Measurements from ENCODE around the gene DLG5.

DLG5 gene

DNA sequence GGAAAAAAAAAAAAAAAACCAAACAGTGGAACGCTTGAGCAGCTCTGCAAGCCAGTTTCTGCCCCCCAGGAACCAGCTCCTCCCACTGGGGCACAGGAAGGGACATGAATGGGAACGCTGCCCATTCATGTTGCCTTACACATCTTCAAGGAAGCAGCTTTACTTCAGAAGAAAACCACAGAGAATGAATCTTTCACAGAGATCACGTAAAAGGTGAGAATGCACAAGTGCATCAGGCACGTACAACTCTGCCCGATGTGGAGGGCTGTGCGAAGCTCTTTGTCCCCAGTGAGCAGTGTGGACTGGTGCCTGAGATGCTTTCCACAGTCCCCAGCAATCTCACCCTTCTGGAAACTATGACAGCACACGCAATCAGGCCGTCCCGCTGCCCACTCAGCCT is 106.2 kb downstream of the DLG5 start:
- Histone ChIP-seq H3K4me3 (ENCODE audit: low read depth in 1 of 2, low read length in 2 of 2) (no peak overlapping the region), H3K4me1 (ENCODE audit: insufficient read depth, low read length) (no peaks in the 10 kb centered on the region), H3K79me2 (ENCODE audit: insufficient read depth, low read length) (no peaks in the 10 kb centered on the region), H3K27ac (ENCODE audit: low read length) (no peak overlapping the region), H3K4me2 (ENCODE audit: insufficient read depth, low read length) (no peak overlapping the region), H3K36me3 (ENCODE audit: insufficient read depth, low read length) (peaks cover 80% of the 10 kb centered on the region), H3K9me3 (ENCODE audit: insufficient read depth, low read length, severe bottlenecking) (no peaks in the 10 kb centered on the region), H4K20me1 (ENCODE audit: insufficient read depth, low read length) (no peaks in the 10 kb centered on the region), H3K27me3 (ENCODE audit: insufficient read depth, low read length, poor library complexity) (no peaks in the 10 kb centered on the region), H2AFZ (ENCODE audit: low read depth, low read length) (no peak overlapping the region), H3K9ac (ENCODE audit: low read depth, low read length) (no peak overlapping the region)
- TF ChIP-seq EZH2 (IDR thresholded peaks at IDR 0.05; ENCODE audit: borderline replicate concordance, low read depth, low read length, severe bottlenecking) = no peak
- TF ChIP-seq, protein P1, sequence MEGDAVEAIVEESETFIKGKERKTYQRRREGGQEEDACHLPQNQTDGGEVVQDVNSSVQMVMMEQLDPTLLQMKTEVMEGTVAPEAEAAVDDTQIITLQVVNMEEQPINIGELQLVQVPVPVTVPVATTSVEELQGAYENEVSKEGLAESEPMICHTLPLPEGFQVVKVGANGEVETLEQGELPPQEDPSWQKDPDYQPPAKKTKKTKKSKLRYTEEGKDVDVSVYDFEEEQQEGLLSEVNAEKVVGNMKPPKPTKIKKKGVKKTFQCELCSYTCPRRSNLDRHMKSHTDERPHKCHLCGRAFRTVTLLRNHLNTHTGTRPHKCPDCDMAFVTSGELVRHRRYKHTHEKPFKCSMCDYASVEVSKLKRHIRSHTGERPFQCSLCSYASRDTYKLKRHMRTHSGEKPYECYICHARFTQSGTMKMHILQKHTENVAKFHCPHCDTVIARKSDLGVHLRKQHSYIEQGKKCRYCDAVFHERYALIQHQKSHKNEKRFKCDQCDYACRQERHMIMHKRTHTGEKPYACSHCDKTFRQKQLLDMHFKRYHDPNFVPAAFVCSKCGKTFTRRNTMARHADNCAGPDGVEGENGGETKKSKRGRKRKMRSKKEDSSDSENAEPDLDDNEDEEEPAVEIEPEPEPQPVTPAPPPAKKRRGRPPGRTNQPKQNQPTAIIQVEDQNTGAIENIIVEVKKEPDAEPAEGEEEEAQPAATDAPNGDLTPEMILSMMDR (IDR thresholded peaks at IDR 0.05; ENCODE audit: borderline replicate concordance, extremely low read depth, low read length, poor library complexity, severe bottlenecking) = no peak
- DNase-seq (no peak), ATAC-seq (ENCODE audit: insufficient read depth, low read depth) (no peak)

DNA sequence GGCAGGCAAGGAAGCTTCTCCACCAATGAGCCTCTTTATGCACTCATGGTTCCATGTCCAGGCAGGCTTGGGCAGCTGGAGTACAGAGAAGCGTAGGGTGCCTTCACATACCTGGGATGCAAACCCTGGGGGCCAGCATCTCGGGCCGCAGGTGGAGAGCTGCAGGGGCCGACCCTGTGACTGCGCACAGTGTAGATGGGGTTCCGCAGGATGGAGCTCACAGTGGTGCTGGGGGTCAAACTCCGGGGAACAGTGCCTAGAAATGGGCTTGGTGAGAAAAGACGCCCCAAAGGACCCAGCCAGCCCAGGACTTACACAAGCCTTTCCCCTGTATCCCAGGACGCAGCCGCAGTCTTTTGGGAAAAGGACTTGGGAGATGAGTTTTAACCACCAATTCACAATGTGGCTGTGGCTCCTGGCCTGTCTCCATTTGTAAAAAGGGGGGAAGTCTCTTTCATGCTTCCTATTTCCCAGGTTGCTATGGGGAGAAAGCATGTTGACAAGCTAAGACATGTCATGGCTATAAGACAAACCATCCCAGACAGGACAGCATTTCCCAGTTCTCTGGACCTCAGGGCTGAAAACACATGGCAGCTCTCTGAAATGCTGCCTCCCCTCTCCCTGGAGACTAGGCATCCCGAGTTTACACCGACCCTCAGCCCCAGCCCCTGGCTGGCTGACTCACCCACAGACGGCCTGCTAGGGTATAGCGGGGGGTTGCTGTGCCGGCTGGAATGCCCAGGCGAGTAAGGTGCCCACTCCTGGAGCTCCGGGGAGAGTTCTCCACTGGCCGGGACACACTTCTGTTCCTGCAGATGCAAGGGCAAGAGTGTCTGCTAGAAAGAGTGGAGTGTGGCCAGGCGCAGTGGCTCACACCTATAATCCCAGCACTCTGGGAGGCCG is 107.1 kb downstream of the DLG5 start:
- H3K4me1 ChIP-seq (ENCODE audit: insufficient read depth, low read length) = no peaks in the 10 kb centered on the region
- DNase-seq (no peak), ATAC-seq (ENCODE audit: insufficient read depth, low read depth) (no peak)
- H2AFZ ChIP-seq (ENCODE audit: low read depth, low read length) = no peak overlapping the region
- no peak overlapping the region for H3K9ac ChIP-seq (ENCODE audit: low read depth, low read length)
- no peak overlapping the region for H3K4me3 ChIP-seq (ENCODE audit: low read depth in 1 of 2, low read length in 2 of 2)
- H3K36me3 ChIP-seq (ENCODE audit: insufficient read depth, low read length) = peaks cover 74% of the 10 kb centered on the region
- no peak overlapping the region for H3K27ac ChIP-seq (ENCODE audit: low read length)
- no peaks in the 10 kb centered on the region for H3K27me3 ChIP-seq (ENCODE audit: insufficient read depth, low read length, poor library complexity)
- no peak for TF ChIP-seq EZH2 (IDR thresholded peaks at IDR 0.05; ENCODE audit: borderline replicate concordance, low read depth, low read length, severe bottlenecking)
- TF ChIP-seq, protein P1 (IDR thresholded peaks at IDR 0.05; ENCODE audit: borderline replicate concordance, extremely low read depth, low read length, poor library complexity, severe bottlenecking) = no peak
- no peak overlapping the region for H3K4me2 ChIP-seq (ENCODE audit: insufficient read depth, low read length)
- no peaks in the 10 kb centered on the region for H3K79me2 ChIP-seq (ENCODE audit: insufficient read depth, low read length)
- H4K20me1 ChIP-seq (ENCODE audit: insufficient read depth, low read length) = no peaks in the 10 kb centered on the region
- no peaks in the 10 kb centered on the region for H3K9me3 ChIP-seq (ENCODE audit: insufficient read depth, low read length, severe bottlenecking)

DNA sequence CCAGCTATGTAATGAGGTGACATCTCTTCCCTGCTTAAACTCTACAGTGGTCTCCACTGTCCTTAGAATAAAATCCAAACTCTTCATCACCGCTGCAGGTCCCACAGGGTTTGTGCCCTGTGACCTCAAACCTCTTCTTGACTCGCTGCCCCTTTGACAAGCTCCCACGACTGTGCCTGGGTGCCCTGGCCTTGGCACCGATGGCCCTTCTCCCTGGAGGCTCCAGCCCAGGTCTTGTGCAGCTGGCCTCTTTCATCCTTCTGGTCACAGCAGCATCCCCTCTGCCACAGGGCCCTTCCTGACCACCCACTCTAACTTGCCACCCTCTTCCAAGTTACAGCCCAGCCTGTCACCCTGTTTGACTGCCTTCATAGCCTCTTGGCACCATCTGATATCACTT is 108.2 kb downstream of the DLG5 start:
- Histone ChIP-seq H3K4me1 (ENCODE audit: insufficient read depth, low read length) (no peaks in the 10 kb centered on the region), H3K27me3 (ENCODE audit: insufficient read depth, low read length, poor library complexity) (no peaks in the 10 kb centered on the region), H3K9me3 (ENCODE audit: insufficient read depth, low read length, severe bottlenecking) (no peaks in the 10 kb centered on the region), H4K20me1 (ENCODE audit: insufficient read depth, low read length) (no peaks in the 10 kb centered on the region), H3K36me3 (ENCODE audit: insufficient read depth, low read length) (peaks cover 65% of the 10 kb centered on the region), H3K9ac (ENCODE audit: low read depth, low read length) (no peak overlapping the region), H3K4me2 (ENCODE audit: insufficient read depth, low read length) (no peak overlapping the region), H3K4me3 (ENCODE audit: low read depth in 1 of 2, low read length in 2 of 2) (no peak overlapping the region), H3K27ac (ENCODE audit: low read length) (no peak overlapping the region), H2AFZ (ENCODE audit: low read depth, low read length) (no peak overlapping the region), H3K79me2 (ENCODE audit: insufficient read depth, low read length) (no peaks in the 10 kb centered on the region)
- TF ChIP-seq EZH2 (IDR thresholded peaks at IDR 0.05; ENCODE audit: borderline replicate concordance, low read depth, low read length, severe bottlenecking) = no peak
- TF ChIP-seq, protein P1 (IDR thresholded peaks at IDR 0.05; ENCODE audit: borderline replicate concordance, extremely low read depth, low read length, poor library complexity, severe bottlenecking) = no peak
- no peak for DNase-seq
- no peak for ATAC-seq (ENCODE audit: insufficient read depth, low read depth)
